AML-193 (cell line): ENCODE data around the gene TMEM43.

Experiments used
- DNase-seq, 2 experiments: peaks; one replicate each; lab custom pipeline; 2025; lab: John Stamatoyannopoulos, UW

TMEM43 gene

DNA sequence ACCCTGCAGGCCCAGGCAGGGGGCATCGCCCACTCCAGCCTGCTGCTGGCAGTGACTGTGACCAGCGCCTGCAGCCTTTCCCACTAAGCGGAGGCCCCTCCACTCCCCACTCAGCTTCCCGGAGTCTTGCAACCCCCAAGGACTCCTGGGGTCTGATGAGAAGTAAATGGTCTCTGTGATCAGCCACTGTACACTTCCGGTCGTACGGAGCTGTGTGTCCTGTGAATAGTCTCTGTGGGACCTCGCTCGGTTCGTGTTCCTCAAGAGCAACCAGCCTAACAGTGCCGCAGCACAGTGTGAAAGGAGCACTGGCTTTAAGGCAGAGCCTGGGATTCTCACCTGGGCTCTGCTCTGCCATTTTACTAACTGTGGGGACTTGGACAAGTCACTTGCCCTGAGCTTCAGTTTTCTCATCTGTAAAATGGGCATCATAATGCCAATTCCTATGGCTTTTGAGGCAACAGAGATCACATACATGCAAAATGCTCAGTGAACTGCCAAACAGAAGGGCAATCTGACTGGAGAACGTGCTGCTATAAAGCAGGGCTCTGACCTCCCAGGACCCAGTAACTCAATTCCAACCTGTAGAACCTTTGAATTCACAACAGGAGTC, 26.7 kb downstream of the TMEM43 start:
- no peak for DNase-seq

DNA sequence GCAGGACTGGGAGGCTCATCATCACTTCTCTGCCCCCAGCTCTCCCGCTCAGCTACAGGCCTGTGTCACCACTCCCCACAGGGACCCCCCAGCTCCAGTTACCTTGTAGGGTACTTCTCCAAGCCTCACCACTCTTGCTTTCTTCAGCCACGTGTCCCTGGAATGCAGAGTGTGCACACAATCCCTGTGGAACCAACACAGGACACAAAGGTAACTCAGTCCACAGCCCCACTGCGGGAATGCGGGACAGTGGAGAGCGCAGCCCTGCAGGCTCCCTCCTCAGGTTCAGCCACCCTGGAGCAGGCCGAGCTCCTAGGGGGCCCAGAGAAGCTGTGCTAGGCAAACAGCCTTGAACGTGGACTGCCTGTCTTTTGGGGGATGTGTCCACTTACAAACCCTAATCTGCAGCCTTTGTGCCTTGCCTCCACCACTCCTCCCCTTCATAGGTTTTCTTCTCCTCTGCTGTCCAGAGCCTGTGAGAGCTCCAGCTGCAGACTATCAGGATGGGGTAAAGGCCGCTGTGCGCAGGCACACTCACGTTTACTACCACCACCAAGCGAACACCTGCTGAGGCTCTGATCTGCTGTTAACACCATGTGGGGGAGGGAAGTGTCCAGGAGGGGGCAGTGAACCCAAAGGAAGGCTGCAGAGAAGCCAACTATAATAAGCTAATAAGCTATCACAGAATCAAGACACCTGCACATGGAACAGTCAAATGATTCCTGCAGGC, 27.5 kb downstream of the TMEM43 start:
- peak; percentile 17 to 28 for DNase-seq

DNA sequence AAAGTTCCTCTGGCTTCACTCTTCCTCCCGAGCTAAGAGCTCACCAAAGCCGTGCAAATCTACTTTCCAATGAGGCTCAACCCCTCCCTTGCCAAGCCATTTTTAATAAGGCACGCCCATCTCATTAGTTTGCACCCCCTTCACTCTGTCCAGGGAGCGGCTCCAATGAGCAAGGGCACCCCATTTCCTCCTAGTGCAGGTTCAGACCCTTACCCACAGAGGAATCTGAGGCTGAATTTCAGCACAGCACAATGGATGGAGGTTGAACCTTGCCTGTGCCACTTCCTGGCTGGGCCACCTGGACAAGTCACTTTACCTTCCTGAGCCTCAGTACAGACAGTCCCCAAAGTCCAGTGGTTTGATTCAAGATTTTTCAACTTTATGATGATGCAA, 28.1 kb downstream of the TMEM43 start:
- DNase-seq, result no peak

DNA sequence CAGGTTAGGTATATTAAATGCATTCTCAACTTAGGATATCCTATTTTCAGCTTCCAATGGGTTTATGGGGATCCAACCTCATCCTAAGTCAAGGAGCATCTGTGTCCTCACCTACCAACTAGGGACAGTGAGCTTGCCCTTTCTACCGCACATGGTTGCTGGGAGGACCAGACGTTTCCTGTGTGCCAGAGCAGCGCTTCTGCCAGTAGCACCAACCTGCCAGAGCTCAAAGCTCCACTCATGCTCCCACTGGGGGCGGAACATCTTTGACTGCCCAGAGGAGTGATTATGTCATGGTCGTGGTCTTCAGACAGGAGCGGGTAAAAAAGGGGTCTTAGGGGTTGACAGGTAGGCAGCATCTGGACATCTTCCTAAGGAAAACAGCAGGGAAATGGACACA, 28.8 kb downstream of the TMEM43 start:
- DNase-seq, result no peak

DNA sequence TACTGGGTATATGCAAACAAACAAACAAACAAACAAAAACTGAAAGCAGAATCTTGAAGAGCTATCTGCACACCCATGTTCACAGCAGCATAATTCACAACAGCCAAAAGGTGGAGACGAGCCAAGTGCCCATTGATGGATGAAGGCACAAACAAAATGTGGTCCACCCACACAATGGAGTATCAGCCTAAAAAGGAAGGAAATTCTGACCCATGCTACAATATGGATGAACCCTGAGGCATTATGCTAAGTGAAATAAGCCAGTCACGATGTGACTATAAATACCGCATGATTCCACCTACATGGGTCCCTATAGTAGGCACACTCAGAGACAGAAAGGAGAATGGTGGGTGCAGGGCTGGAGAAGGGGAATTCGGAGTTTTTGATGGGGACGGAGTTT, 29.4 kb downstream of the TMEM43 start:
- no peak for DNase-seq

DNA sequence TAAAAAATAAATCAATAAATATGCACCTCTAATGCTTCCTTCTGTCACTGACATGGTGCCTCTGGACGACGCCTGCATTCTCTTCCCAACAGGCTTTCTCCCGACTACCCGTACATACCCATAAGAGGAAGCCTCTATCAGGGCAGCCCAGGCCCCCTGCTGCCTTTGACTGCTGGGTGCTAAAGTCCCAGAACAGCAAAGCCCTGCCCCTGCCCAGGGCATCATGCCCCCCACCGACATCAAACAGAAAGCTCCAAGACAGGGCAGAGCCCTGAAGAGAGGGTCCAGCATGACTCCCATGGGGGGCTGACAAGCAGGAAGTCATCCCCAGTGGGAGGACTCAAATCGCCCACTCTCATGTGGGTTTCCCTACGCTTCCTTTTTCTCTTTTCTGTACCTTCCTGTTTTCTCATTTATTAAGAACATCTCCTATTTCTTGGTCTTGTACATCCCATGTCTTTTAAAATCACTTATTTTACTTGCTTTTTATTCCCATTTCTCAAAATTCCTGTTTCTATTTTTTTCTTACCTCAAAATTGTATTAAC, 30.1 kb downstream of the TMEM43 start:
- no peak for DNase-seq

DNA sequence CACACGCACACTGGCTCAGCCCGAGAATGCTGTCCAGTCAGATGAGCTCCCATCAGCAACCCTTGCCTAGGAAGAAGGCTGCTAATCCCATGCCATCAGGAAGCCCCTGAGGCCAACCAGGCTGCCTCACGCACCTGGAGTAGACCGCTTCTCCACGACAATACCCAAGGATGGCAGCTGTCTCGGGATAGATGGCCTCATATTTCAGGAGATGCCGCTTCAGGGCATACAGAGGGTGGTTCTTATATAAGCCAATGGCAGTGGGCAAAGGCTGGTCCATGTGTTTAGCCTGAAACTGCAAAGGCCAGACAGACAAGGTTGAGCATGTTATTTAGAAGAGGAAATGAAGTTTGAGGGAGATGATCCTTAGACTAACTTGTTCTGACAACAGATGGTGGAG, 31.3 kb downstream of the TMEM43 start:
- no peak for DNase-seq

DNA sequence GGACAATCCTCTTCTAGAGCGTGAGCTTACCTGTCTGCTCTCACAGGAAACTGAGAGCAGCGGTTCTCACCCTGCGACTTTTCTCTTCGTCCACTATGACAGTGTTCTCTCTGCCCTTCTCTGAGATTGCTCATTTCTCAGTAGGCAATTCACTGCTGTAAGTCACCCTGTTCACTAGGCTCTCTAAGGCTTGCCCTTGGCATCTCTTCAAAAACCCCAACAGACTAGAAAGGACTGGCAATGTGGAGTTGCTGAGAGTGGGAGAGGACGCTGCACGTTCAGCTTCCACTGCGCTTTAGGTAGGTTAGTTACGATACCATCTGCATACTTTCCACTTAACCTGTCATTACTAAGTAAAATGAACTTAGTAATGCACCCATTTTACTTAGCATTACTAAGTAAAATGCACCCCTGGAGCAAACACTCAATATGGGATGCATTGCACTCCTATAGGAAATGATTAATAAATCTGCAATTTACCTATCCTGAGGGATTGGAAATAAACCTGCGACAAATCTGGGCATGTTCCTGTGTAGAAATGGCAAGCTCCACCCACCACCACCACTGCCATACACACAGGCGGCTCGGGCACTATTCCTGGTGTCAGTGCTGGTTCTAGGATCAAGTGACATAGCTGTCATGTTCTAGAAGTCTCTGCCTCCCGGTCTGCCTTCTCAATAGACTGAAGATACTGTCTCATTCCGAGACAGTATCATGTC, 32.1 kb downstream of the TMEM43 start:
- DNase-seq, result no peak

DNA sequence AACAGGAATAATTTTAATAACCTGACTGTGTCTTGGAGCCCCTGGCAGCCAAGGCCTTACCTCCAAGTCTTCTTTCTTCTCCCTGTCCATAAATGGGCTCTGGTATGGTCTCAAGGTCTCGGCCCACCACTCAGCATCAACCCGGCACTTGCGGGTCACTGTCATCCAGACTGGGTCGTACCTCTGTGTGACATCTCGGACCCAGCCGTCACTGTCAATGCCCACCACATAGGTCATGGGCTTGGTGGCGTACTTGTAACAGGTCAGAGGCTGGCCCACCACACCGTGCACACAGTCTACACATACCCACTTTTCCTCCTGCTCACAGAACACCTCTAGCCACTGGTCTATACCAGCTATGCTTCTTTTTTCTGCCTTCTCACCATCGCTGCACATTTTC, 33.1 kb downstream of the TMEM43 start:
- DNase-seq, result no peak

DNA sequence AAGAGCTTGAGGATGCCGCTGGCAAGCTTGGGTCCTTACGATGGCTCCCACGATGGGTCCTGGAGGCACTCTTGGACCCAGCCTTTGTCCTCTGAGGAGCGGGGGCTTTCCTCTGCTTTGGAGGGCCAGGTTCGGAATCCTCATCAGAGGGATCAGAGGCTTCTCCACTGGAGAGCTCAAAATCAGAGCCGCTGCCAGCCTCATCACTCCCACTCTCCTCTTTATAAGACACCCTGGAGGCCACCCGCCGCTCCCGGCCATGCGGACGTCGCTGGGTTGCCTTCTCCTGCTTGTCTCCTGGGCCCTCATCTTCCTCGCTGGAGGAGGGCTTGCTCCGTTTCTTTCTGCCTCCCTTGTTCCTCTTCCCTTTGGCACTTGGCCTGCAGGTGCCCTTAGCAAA, 33.5 kb downstream of the TMEM43 start:
- DNase-seq, result no peak

DNA sequence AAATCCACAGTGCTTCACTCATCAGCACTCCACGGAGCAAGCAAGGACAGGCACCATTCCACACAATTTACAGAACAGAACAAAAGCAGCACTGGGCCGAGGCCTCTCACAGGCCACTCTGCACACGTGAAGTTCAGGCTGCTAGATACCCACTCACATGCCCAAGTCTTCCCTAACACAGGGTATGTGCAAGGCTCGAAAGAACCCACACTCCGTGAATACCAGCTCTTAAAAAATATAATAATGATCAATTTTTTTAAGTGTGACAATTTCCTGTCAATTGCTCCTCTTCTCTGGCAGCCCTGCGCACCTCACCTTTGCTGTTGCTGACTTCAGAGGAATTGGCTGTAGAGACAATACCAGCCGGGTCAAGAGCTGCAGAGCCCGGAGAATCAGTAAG, 34.6 kb downstream of the TMEM43 start:
- DNase-seq, result no peak

DNA sequence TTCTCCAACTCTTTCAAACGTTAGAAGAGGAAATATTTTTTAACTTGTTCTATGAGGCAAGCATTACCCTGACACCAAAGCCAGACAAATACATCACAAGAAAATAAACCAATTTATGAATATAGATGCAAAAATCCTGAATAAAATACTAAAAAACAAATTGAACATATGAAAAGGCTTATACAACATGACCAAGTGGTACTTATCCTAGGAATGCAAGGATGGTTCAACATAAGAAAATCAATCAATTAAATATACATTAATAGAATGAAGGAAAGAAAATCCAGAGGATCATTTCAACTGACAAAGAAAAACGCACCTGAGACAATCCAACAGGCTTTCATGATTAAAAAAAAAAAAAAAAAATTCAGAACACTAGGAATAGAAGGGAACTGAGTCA, 36.4 kb downstream of the TMEM43 start:
- no peak for DNase-seq

DNA sequence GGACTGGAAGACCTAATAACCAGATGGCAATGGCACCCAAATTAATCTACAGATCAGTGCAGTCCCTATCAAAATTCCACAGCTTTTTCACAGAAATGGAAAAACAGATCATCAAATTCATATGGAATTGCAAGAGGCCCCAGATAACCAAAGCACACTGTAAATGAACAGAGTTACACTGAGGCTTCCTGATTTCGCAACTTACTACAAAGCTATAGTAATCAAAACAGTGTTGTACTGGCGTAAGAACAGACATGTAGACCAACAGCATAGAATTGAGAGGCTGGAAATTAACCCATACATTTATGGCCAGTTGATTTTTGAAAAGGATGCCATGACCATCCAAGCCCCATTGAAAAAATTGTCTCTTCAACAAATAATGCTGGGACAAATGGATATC, 37.3 kb downstream of the TMEM43 start:
- DNase-seq, result peak; percentile 59 to 84

DNA sequence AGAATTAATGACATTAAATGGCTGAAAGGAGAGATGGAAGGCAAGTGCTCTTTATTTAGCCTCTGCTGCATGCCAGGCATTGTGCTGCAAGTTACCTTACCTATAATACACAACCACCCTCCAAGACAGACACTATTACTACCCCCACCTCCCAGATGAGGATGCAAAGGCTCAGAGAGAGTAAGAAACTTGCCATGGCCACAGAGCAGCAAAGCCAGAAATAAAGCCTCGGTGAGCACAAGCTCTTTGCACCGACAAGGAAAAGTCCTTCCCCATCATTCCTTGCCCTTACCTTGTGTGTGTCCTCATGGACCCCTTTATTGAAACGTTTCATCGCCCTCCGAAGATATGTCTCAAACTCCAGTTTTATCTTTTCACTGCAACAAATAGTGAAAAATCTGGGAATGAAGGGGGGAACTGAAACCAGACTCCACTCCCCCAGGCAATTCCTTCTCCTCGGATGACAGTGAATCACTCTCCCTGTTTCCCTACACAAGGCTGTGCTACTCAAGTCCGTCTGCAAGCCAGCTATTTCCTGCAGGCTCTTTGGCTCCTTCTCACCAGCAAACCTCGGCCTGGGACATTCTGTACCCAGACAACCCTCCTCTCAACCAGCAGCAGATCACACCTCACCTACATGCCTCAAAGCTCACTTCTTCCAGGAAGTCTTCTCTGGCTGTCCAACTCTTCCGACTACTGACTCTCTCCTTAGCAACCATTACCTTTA, 42.2 kb downstream of the TMEM43 start:
- no peak for DNase-seq

DNA sequence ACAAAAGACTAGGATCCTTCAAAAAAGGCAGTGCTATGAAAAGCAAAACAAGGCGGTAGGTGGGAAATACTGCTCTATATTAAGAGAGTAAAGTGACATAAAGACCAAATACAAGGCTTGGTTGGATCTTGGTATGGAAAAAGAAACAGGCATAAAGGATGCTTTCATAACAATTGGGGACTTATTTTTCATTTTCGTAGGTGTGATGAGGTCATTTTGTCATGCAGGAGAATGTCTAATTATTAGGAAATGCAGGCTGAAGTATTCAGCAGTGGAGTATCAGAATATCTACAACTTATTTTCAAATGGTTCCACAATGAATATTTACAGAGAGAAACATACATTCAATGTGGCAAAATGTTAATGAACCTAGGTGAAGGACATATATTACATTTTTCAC, 44.6 kb downstream of the TMEM43 start:
- no peak for DNase-seq

DNA sequence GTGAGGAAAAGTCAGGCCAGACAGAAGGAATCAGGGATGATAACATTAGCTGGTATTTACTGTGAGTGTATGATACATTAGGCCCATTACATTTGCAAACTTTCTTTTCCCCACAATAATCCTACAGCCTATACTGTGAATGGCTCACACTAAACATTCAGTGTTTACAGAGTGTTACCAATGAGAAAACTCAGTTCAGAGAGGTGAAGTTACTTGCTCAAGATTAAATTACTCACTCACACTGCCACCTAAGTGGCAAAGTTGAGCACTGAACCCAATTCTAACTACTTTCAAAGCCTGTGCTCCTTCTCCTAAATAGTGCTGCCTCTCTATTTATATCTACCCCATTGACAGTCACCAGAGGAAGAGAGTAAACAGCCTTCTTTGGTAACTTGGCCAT, 45.0 kb downstream of the TMEM43 start:
- no peak for DNase-seq

DNA sequence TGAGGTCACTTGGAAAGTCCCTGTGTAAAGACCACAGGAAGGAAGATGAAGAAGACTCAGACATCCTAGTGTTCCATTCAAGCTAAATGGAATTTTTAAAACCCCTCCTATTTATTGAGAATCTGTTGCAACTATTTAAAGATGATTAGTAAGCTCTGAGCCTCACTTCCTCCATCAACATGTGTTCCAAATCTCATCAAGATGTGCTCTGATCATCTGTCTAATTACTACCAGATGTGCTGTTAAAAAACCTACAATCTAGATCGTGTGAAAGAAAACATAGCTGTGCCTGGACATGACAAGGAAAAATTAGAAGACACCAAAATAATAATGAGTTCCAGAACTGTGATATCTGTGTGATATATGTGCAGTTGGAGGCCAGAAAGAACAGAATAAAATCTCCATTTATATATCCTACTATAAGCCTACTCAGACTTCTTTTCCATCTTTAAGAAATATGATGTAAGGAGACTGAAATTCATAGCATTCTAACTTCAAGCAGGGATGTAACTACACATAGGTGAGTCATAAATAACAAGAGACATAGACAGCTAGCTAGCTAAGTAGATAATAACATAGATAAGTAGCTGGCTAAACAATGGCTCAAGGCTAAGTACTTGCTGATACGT, 45.8 kb downstream of the TMEM43 start:
- DNase-seq, result no peak

DNA sequence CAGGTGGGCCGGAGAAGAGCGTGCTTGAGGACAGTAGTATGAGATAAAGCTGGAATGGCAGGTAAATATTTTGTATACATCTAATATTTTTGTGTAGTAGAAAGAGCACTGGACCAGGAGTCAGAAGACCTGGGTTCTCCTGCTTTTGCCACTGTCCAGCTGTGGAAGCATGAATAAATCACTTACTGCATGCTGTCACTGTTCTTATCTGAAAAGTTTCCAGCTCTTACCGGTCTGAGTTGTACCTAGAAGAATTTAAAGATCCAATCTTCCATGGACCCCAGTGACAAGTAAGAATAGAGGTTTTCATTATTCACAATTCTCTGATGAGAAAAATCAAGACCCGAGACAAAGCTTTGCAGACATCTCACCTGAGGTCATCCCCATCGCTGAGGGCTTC, 47.6 kb downstream of the TMEM43 start:
- no peak for DNase-seq

DNA sequence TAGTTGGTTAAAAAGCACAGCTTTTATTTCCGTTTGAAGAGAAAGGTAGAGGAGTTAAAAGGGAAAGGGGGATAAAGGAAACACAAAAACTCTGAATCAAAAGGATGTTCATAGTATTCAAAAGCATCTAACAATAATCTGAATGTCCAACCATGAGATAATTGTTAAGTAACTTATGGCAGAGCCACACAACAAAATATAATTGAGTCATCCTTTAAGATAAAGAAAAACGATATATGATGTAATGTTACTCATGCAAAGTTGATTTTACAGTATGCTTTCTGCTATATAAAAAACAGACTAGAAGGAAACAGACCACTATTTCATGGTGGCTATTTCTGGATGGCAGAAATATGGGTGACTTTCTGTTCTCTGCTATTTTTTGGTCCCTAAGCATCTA, 49.6 kb downstream of the TMEM43 start:
- no peak for DNase-seq

DNA sequence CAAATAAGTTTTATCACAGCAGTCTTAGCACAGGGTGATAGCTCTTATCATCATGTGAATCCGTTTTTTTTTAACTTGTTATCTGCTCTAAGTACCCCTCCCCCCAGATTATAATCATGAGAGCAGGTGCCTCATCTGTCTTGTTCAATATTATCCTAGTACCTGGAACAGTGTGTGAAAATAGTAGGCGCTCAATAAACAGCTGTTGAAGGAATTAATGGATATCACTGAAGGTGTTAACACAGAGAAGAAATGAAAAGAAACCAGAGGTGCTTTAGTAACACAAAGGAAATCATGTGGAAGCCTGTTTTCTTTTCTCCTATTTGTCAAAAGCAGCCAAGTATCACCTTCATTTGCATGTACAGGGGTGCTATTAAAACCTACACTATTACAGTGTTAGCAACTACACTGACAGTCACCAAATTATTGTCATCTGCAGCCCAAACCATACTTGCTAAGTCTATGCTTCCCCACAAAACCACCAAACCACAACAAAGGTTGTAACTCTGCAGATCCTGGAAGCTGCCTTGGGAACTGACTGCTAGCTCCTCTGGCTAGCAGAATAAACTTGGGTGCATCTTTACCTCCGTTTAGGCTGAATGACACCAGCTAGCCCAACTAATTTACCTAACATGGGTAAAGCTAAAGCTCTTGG, 50.7 kb downstream of the TMEM43 start:
- peak; percentile 90 for DNase-seq

DNA sequence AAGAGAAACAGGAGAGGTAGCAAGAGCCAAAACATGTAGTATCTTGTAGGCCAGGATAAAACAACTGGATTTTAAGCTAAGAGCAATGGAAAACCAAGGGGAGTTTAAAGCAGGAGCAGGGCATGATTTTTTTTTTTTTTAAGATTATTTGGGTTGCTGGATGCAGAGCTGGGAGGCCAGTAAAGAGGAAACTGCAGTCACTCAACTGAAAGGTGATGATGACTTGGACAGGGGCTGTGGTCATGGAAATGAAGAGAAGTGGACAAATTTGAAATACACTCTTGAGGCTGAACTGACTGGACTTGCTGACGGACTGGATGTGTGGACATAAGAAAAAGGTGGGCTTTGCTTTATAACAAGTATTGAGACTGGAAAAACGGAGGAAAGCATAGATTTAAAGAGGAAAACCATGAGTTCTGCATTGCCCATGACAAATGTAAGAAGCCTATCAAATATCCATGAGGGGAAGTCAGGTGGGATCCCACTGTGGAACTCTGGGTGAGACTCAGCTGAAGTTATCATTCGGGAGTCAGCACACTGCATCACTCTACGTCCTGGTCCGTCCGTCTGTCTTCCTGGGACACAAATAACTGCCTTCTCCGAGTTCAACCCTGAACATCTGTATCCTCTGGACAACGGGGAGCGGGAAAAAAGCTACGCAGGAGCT, 52.9 kb downstream of the TMEM43 start:
- DNase-seq, result peak in 1 of 2 experiments; percentile 35
